HepG2 (cell line): ENCODE data around the gene CAMK4. TPM values are rescaled to one million over a fixed set of nuclear protein-coding genes. Genes with fewer than 3 reads are reported as not detected.

Source experiments
- ATAC-seq: fragments of 200-7000 bp; cut with Tn5 transposase; 3 replicates; pipeline ENCODE4 v1.9.1; 2020; ENCODE audit warnings: mild to moderate bottlenecking, moderate library complexity
- BruUV-seq: library from RNA; stranded (reverse); fragments of 400-500 nt; replicated peaks from 2 replicates; lab custom pipeline; 2021; lab: Mats Ljungman, UMichigan
- CTCF ChIA-PET: fragments of 300-600 bp; formaldehyde crosslinking; extraction: SDS; loops from one replicate; lab custom pipeline; 2021; ENCODE audit warnings: low total read pairs, inconsistent platforms, low intra/inter-chr PET ratio; lab: Yijun Ruan, JAX
- POLR2A ChIA-PET: fragments of 350-600 bp; sonication (Branson Sonifier 250); formaldehyde crosslinking; loops from one replicate; lab custom pipeline; 2020; ENCODE audit warnings: antibody characterized with exemption, inconsistent platforms; lab: Yijun Ruan, JAX
- DNase-seq: peaks from one replicate; pipeline ENCODE4 v3.0.0-alpha.2; 2015; ENCODE audit warnings: low spot score
- FAIRE-seq: peaks from 3 replicates; lab custom pipeline; 2011; peaks lifted over from hg19 to GRCh38; lab: Jason Lieb, UNC
- H2AFZ ChIP-seq: one replicate; pipeline ENCODE4 v1.6.1; 2011; ENCODE audit warnings: low read length, inconsistent platforms
- H3K27ac ChIP-seq: fragments of 300-600 bp; 3 replicates; pipeline ENCODE4 v1.8.0; 2011; ENCODE audit warnings: mixed run types, mild to moderate bottlenecking, mixed read lengths, low read length, inconsistent platforms; ENCODE audit not compliant: insufficient read depth; ENCODE audit errors: extremely low read length
- H3K27me3 ChIP-seq, 2 experiments: fragments of 200-600 bp in 1 of 2; 2 replicates in 1 of 2; 3 replicates in 1 of 2; pipeline versions ENCODE4 v1.6.0 to v1.8.0; 2011; ENCODE audit warnings: low read length in 2 of 2, mild to moderate bottlenecking in 2 of 2, moderate library complexity in 2 of 2, inconsistent platforms in 1 of 2; ENCODE audit not compliant: insufficient read depth in 2 of 2, control insufficient read depth in 1 of 2
- H3K36me3 ChIP-seq, 2 experiments: fragments of 200-600 bp in 1 of 2; replicated peaks in 1 of 2; 2 replicates in 1 of 2; 3 replicates in 1 of 2; pipeline versions ENCODE4 v1.5.1 to v1.8.0; 2011; ENCODE audit warnings: low read length in 2 of 2, inconsistent platforms in 1 of 2; ENCODE audit not compliant: insufficient read depth in 2 of 2, control insufficient read depth in 1 of 2
- H3K4me1 ChIP-seq: 2 replicates; pipeline ENCODE4 v1.5.1; 2012; ENCODE audit warnings: low read length, inconsistent platforms; ENCODE audit not compliant: insufficient read depth
- H3K4me2 ChIP-seq: 2 replicates; pipeline ENCODE4 v1.6.0; 2011; ENCODE audit warnings: low read depth, low read length, inconsistent platforms
- H3K4me3 ChIP-seq, 3 experiments: fragments of 200-600 bp in 1 of 3; sonication (generic), shearing (Covaris generic) in 1 of 3; replicated peaks in 1 of 3; 2 replicates each; pipeline ENCODE4 v1.5.1; 2011 to 2016; ENCODE audit warnings: low read length in 3 of 3, inconsistent platforms in 2 of 3, low read depth in 2 of 3, mild to moderate bottlenecking in 2 of 3, control low read depth in 1 of 3, mixed read lengths in 1 of 3; ENCODE audit not compliant: insufficient read depth in 1 of 3
- H3K79me2 ChIP-seq: one replicate; pipeline ENCODE4 v1.6.1; 2011; ENCODE audit warnings: low read length, inconsistent platforms; ENCODE audit not compliant: insufficient read depth
- H3K9ac ChIP-seq: 2 replicates; pipeline ENCODE4 v1.6.0; 2011; ENCODE audit warnings: mild to moderate bottlenecking, low read depth, low read length, inconsistent platforms; ENCODE audit not compliant: insufficient read depth
- H3K9me3 ChIP-seq: 2 replicates; pipeline ENCODE4 v1.5.1; 2012; ENCODE audit warnings: mild to moderate bottlenecking, low read length
- H4K20me1 ChIP-seq: 2 replicates; pipeline ENCODE4 v1.6.0; 2011; ENCODE audit warnings: inconsistent platforms, mild to moderate bottlenecking, low read length, moderate library complexity; ENCODE audit not compliant: insufficient read depth
- KDM4B ChIP-seq: sonication (generic); formaldehyde crosslinking; IDR thresholded peaks from 2 replicates; pipeline ENCODE4 v1.4.0; 2020; ENCODE audit warnings: missing genetic modification reagents
- MEIS1 ChIP-seq: sonication (generic); formaldehyde crosslinking; IDR thresholded peaks from 2 replicates; pipeline ENCODE4 v1.9.0; 2021; ENCODE audit warnings: mild to moderate bottlenecking, missing genetic modification reagents, moderate library complexity, borderline replicate concordance
- PLSCR1 ChIP-seq: sonication (generic); formaldehyde crosslinking; IDR thresholded peaks from 2 replicates; pipeline ENCODE4 v1.5.0; 2020; ENCODE audit warnings: missing genetic modification reagents, mild to moderate bottlenecking, borderline replicate concordance
- SNAPC2 ChIP-seq: sonication (generic); formaldehyde crosslinking; IDR thresholded peaks from 2 replicates; pipeline ENCODE4 v1.8.1; 2022; ENCODE audit warnings: mild to moderate bottlenecking, missing genetic modification reagents
- TAF1 ChIP-seq: sonication (generic); formaldehyde crosslinking; IDR thresholded peaks from 2 replicates; pipeline ENCODE4 v1.4.0; 2020; ENCODE audit warnings: missing genetic modification reagents
- ZBTB14 ChIP-seq: sonication (generic); formaldehyde crosslinking; IDR thresholded peaks from 2 replicates; pipeline ENCODE4 v1.4.0; 2020; ENCODE audit warnings: missing genetic modification reagents
- ZBTB49 ChIP-seq: sonication (generic); formaldehyde crosslinking; IDR thresholded peaks from 2 replicates; pipeline ENCODE4 v1.4.0; 2020; ENCODE audit warnings: missing genetic modification reagents, borderline replicate concordance
- ZMYM4 ChIP-seq: sonication (generic); formaldehyde crosslinking; IDR thresholded peaks from 2 replicates; pipeline ENCODE4 v1.8.1; 2023; ENCODE audit warnings: mild to moderate bottlenecking, missing genetic modification reagents
- ZNF7 ChIP-seq: IDR thresholded peaks from 2 replicates; pipeline ENCODE4 v1.6.1; 2016; ENCODE audit warnings: missing biosample characterization, missing genetic modification reagents
- ZNF737 ChIP-seq: sonication (generic); formaldehyde crosslinking; IDR thresholded peaks from 2 replicates; pipeline ENCODE4 v1.5.0; 2020; ENCODE audit warnings: missing genetic modification reagents, mild to moderate bottlenecking, borderline replicate concordance
- ZNF766 ChIP-seq: sonication (generic); formaldehyde crosslinking; IDR thresholded peaks from 2 replicates; pipeline ENCODE4 v1.5.0; 2020; ENCODE audit warnings: missing genetic modification reagents, borderline replicate concordance
- ZNF878 ChIP-seq: sonication (generic); formaldehyde crosslinking; IDR thresholded peaks from 2 replicates; pipeline ENCODE4 v1.8.1; 2023; ENCODE audit warnings: mild to moderate bottlenecking, missing genetic modification reagents, moderate library complexity
- WGBS: methylation state at CpG from one replicate; pipeline ENCODE4 v1.1.6; 2017; ENCODE audit warnings: low lambda C conversion rate; 5-methylcytosine and 5-hydroxymethylcytosine counted together
- in situ Hi-C: cut with HindIII; loops from 2 replicates; pipeline ENCODE4 v1.10.0; 2017; ENCODE audit warnings: low pct_unique_long_range_greater_than_20kb; ENCODE audit not compliant: extremely low pct_ligation_motif_present
- intact Hi-C: fragments of 100-400 bp; cut with micrococcal nuclease; formaldehyde crosslinking; loops from one replicate; pipeline ENCODE4 v1.10.0; 2022; ENCODE audit not compliant: unreplicated experiment
- polyA plus RNA-seq, 8 experiments: library from polyadenylated mRNA; depleted of rRNA in 3 of 8; stranded (reverse) in 7 of 8; unstranded in 1 of 8; fragments of >200 nt; fragmentation: Illumina TruSeq in 4 of 8; extraction: Trizol in 4 of 8; gene quantifications; 2 replicates each; pipeline versions ENCODE4 v1.2.1 to v1.2.3, GENCODE V29; 2011 to 2016; ENCODE audit warnings: low read depth in 4 of 8, missing spikeins in 1 of 8, mixed read lengths in 1 of 8; ENCODE audit not compliant: insufficient read depth in 1 of 8
- total RNA-seq, 5 experiments: library from RNA; depleted of rRNA; stranded (reverse); fragments of >200 nt; fragmentation: Illumina TruSeq; extraction: Trizol; gene quantifications; 2 replicates each; pipeline ENCODE4 v1.2.3, GENCODE V29; 2016; ENCODE audit warnings: low read depth in 1 of 5
- TF ChIP-seq, protein P1 (sequence below): sonication (generic); formaldehyde crosslinking; IDR thresholded peaks from 2 replicates; pipeline ENCODE4 v1.8.1; 2023; ENCODE audit warnings: mild to moderate bottlenecking, missing genetic modification reagents, borderline replicate concordance

The CAMK4 gene
- total and polyA plus RNA-seq, 2 of the 13 experiments (the other 11 are each of a cell fraction or from before 2014, with no cell fraction given): not detected

- Histone ChIP-seq H3K79me2 (no peaks in the 10 kb centered on the region), H3K4me3 (no peak overlapping the region), H3K4me2 (no peak overlapping the region), H2AFZ (no peak overlapping the region), H3K9me3 (no peaks in the 10 kb centered on the region), H3K9ac (no peak overlapping the region), H3K27me3 (no peaks in the 10 kb centered on the region), H4K20me1 (no peaks in the 10 kb centered on the region), H3K27ac (no peak overlapping the region), H3K4me1 (no peaks in the 10 kb centered on the region), H3K36me3 (no peaks in the 10 kb centered on the region)
- no peak for DNase-seq
- ChIA-PET CTCF (no interaction called here), POLR2A (no interaction called here)
- in situ Hi-C loops (no loop called here), intact Hi-C loops (no loop called here)
- no TSS peak for BruUV-seq
- no peak for FAIRE-seq
- ATAC-seq: no peak
- 0% methylated on average over 1 of the region's 1 CpG for WGBS
- no peak for TF ChIP-seq ZNF737 (CRISPR knock-in tag)
- TF ChIP-seq PLSCR1 (CRISPR knock-in tag): no peak
- TF ChIP-seq, protein P1, sequence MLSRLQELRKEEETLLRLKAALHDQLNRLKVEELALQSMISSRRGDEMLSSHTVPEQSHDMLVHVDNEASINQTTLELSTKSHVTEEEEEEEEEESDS (CRISPR knock-in tag): no peak
- TF ChIP-seq ZNF766 (CRISPR knock-in tag): no peak
- no peak for TF ChIP-seq ZBTB14 (CRISPR knock-in tag)
- no peak for TF ChIP-seq ZMYM4 (CRISPR knock-in tag)
- TF ChIP-seq ZNF878 (CRISPR knock-in tag): no peak
- no peak for TF ChIP-seq MEIS1 (CRISPR knock-in tag)
- no peak for TF ChIP-seq ZBTB49 (CRISPR knock-in tag)
- TF ChIP-seq ZNF7 (CRISPR knock-in tag): no peak
- no peak for TF ChIP-seq TAF1 (CRISPR knock-in tag)
- TF ChIP-seq KDM4B (CRISPR knock-in tag): no peak
- no peak for TF ChIP-seq SNAPC2 (CRISPR knock-in tag)
Observed at GRCh38 chr5:111246459-111246858, 22.3 kb downstream of the CAMK4 start.
